A673 (cell line): Measurements from ENCODE around the gene CIBAR2.

Experiments used
- CTCF ChIP-seq: fragments of 300-800, 200-600 bp; sonication (generic); conservative IDR thresholded peaks from 2 replicates; pipeline ENCODE4 v1.5.1; 2017; ENCODE audit warnings: low read depth, mild to moderate bottlenecking, antibody characterized with exemption, low read length, moderate library complexity, mixed read lengths
- EZH2 ChIP-seq: fragments of 200-600 bp; sonication (generic); IDR thresholded peaks from 2 replicates; pipeline ENCODE4 v1.6.1; 2017; ENCODE audit warnings: borderline replicate concordance, low read depth, mild to moderate bottlenecking, mixed read lengths, antibody characterized with exemption, low read length; ENCODE audit not compliant: poor library complexity, severe bottlenecking

GRCh38 chr16:85149776-85150175 lies 37.5 kb upstream of the CIBAR2 start:
- TF ChIP-seq CTCF (no peak), EZH2 (no peak)
